GM12878 (cell line): Measurements from ENCODE around the gene GPC3. TPM values are rescaled to one million over a fixed set of nuclear protein-coding genes. Genes with fewer than 3 reads are reported as not detected.

Experiments
- ATAC-seq: fragments of 200-7000 bp; cut with Tn5 transposase; 3 replicates; pipeline ENCODE4 v1.9.1; 2020; ENCODE audit warnings: mild to moderate bottlenecking, moderate library complexity
- BruUV-seq: library from RNA; stranded (reverse); fragments of 400-500 nt; replicated peaks from 2 replicates; lab custom pipeline; 2021; lab: Mats Ljungman, UMichigan
- CTCF ChIA-PET: fragments of 300-600 bp; sonication (Branson Sonifier 250); formaldehyde crosslinking; extraction: SDS; loops from one replicate; lab custom pipeline; 2021; ENCODE audit warnings: inconsistent platforms; lab: Yijun Ruan, JAX
- POLR2A ChIA-PET: fragments of 350-600 bp; formaldehyde crosslinking; extraction: SDS; loops from one replicate; lab custom pipeline; 2021; ENCODE audit warnings: inconsistent platforms; lab: Charles Lee
- RAD21 ChIA-PET: fragments of 300-600 bp; sonication (Branson Sonifier 250); formaldehyde crosslinking; loops from one replicate; lab custom pipeline; 2023; ENCODE audit warnings: antibody characterized with exemption; ENCODE audit not compliant: unreplicated experiment; lab: Charles Lee
- SMC1A ChIA-PET: fragments of 300-600 bp; sonication (Branson Sonifier 250); formaldehyde crosslinking; loops from one replicate; lab custom pipeline; 2023; ENCODE audit not compliant: unreplicated experiment, uncharacterized antibody; lab: Charles Lee
- DNase-seq: peaks from one replicate; pipeline ENCODE4 v3.0.0-alpha.2; 2011; ENCODE audit warnings: low read depth, low spot score
- FAIRE-seq: peaks from 3 replicates; lab custom pipeline; 2011; peaks lifted over from hg19 to GRCh38; lab: Jason Lieb, UNC
- H2AFZ ChIP-seq: 2 replicates; pipeline ENCODE4 v1.6.0; 2011; ENCODE audit warnings: low read depth, low read length, control low read depth; ENCODE audit not compliant: control insufficient read depth
- H3K27ac ChIP-seq: 2 replicates; pipeline ENCODE4 v1.5.1; 2011; ENCODE audit warnings: control low read depth; ENCODE audit not compliant: control insufficient read depth, insufficient read depth
- H3K27me3 ChIP-seq, 2 experiments: replicated peaks in 1 of 2; 2 replicates each; pipeline versions ENCODE4 v1.6.0 to v1.6.1; 2011; ENCODE audit warnings: low read length in 1 of 2; ENCODE audit not compliant: control insufficient read depth in 2 of 2, insufficient read depth in 2 of 2
- H3K36me3 ChIP-seq, 2 experiments: 2 replicates each; pipeline ENCODE4 v1.5.1; 2011; ENCODE audit warnings: low read length in 1 of 2; ENCODE audit not compliant: control insufficient read depth in 2 of 2, insufficient read depth in 2 of 2
- H3K4me1 ChIP-seq: 2 replicates; pipeline ENCODE4 v1.6.1; 2011; ENCODE audit warnings: mild to moderate bottlenecking, low read length, moderate library complexity, mixed read lengths; ENCODE audit not compliant: control insufficient read depth, insufficient read depth
- H3K4me2 ChIP-seq: 2 replicates; pipeline ENCODE4 v1.6.0; 2011; ENCODE audit warnings: control low read depth; ENCODE audit not compliant: control insufficient read depth, insufficient read depth
- H3K4me3 ChIP-seq: fragments of 200-600 bp; sonication (generic); 2 replicates; pipeline ENCODE4 v1.5.1; 2016
- H3K79me2 ChIP-seq: 2 replicates; pipeline ENCODE4 v1.6.0; 2011; ENCODE audit warnings: low read length; ENCODE audit not compliant: control insufficient read depth, insufficient read depth
- H3K9ac ChIP-seq: 2 replicates; pipeline ENCODE4 v1.8.0; 2011; ENCODE audit warnings: low read length, control low read depth, mixed read lengths; ENCODE audit not compliant: control insufficient read depth, insufficient read depth
- H3K9me3 ChIP-seq: replicated peaks from 3 replicates; pipeline ENCODE4 v1.5.1; 2011; ENCODE audit warnings: mild to moderate bottlenecking, low read length; ENCODE audit not compliant: control insufficient read depth, insufficient read depth
- H4K20me1 ChIP-seq: 2 replicates; pipeline ENCODE4 v1.6.0; 2011; ENCODE audit not compliant: control insufficient read depth, insufficient read depth
- ASH2L ChIP-seq: fragments of 300-600, 200-600 bp; sonication (generic); IDR thresholded peaks from 2 replicates; pipeline ENCODE4 v1.6.1; 2017; ENCODE audit warnings: low read depth, mild to moderate bottlenecking, borderline replicate concordance
- CHD2 ChIP-seq: IDR thresholded peaks from 2 replicates; pipeline ENCODE4 v1.6.1; 2011; ENCODE audit warnings: low read depth, low read length, improper control_type of control experiment, borderline replicate concordance
- CHD4 ChIP-seq: fragments of 200-600 bp; sonication (generic); IDR thresholded peaks from 2 replicates; pipeline ENCODE4 v1.6.1; 2016; ENCODE audit warnings: mild to moderate bottlenecking
- DPF2 ChIP-seq: fragments of 450-650 bp; IDR thresholded peaks from 2 replicates; pipeline ENCODE4 v1.6.1; 2017; ENCODE audit warnings: mild to moderate bottlenecking
- ESRRA ChIP-seq: IDR thresholded peaks from 2 replicates; pipeline ENCODE4 v1.6.1; 2012; ENCODE audit warnings: mild to moderate bottlenecking, low read length, improper control_type of control experiment
- GABPA ChIP-seq: IDR thresholded peaks from 2 replicates; pipeline ENCODE4 v1.6.1; 2014; ENCODE audit warnings: antibody characterized with exemption, low read depth, mild to moderate bottlenecking, inconsistent platforms
- IRF4 ChIP-seq: IDR thresholded peaks from 2 replicates; pipeline ENCODE4 v1.6.1; 2011; ENCODE audit warnings: low read depth, low read length
- KAT2A ChIP-seq: conservative IDR thresholded peaks from 2 replicates; pipeline ENCODE4 v1.6.1; 2011; ENCODE audit warnings: low read depth, low read length; ENCODE audit not compliant: control insufficient read depth
- RB1 ChIP-seq: fragments of 450-650 bp; formaldehyde crosslinking; IDR thresholded peaks from 2 replicates; pipeline ENCODE4 v1.6.1; 2017; ENCODE audit warnings: mild to moderate bottlenecking, borderline replicate concordance
- SMC3 ChIP-seq: IDR thresholded peaks from 2 replicates; pipeline ENCODE4 v1.6.1; 2011; ENCODE audit warnings: low read length, improper control_type of control experiment, borderline replicate concordance
- SREBF1 ChIP-seq: IDR thresholded peaks from 2 replicates; pipeline ENCODE4 v1.6.1; 2012; ENCODE audit warnings: mild to moderate bottlenecking, low read length
- ZNF24 ChIP-seq: fragments of 450-650 bp; IDR thresholded peaks from 2 replicates; pipeline ENCODE4 v1.6.1; 2017; ENCODE audit warnings: antibody characterized with exemption, mild to moderate bottlenecking
- WGBS: methylation state at CpG from one replicate; pipeline ENCODE4 v1.1.6; 2016; ENCODE audit warnings: low lambda C conversion rate; ENCODE audit not compliant: insufficient replicate concordance, insufficient coverage; ENCODE audit errors: missing lambda C conversion rate; 5-methylcytosine and 5-hydroxymethylcytosine counted together
- in situ Hi-C: fragments of 300-500 bp; cut with MboI; formaldehyde crosslinking; loops from 9 replicates; pipeline ENCODE4 v1.14.3; 2018; ENCODE audit warnings: mixed read lengths
- intact Hi-C: fragments of 100-400 bp; cut with micrococcal nuclease; formaldehyde crosslinking; loops from one replicate; pipeline ENCODE4 v1.14.2; 2022; ENCODE audit not compliant: unreplicated experiment
- polyA plus RNA-seq, 11 experiments: library from polyadenylated mRNA; depleted of rRNA in 4 of 11; unstranded in 6 of 11; stranded (reverse) in 5 of 11; fragments of >200 nt; fragmentation: Nextera tagmentation in 4 of 11; fragmentation: Illumina TruSeq in 1 of 11; extraction: Ambion mirVana in 4 of 11; extraction: Trizol in 1 of 11; gene quantifications; 1 replicate in 1 of 11; 2 replicates in 10 of 11; pipeline versions ENCODE4 v1.2.1 to v1.2.3, GENCODE V29; 2011 to 2016; ENCODE audit warnings: inconsistent platforms in 2 of 11, missing spikeins in 2 of 11, low read depth in 1 of 11
- total RNA-seq, 4 experiments: library from RNA; depleted of rRNA in 3 of 4; stranded (reverse); fragments of >200 nt in 3 of 4; fragmentation: Illumina TruSeq in 1 of 4; extraction: Trizol in 1 of 4; gene quantifications; 2 replicates each; pipeline versions ENCODE4 v1.2.1 to v1.2.3, GENCODE V29; 2013 to 2021
- TF ChIP-seq, protein P1 (sequence below): IDR thresholded peaks from 2 replicates; pipeline ENCODE4 v1.6.1; 2012; ENCODE audit warnings: low read depth, low read length, improper control_type of control experiment
- TF ChIP-seq, protein P2 (sequence below): fragments of 450-650 bp; formaldehyde crosslinking; IDR thresholded peaks from 2 replicates; pipeline ENCODE4 v1.4.0; 2022; ENCODE audit warnings: mild to moderate bottlenecking, moderate library complexity
- TF ChIP-seq, protein P3 (sequence below): fragments of 450-650 bp; IDR thresholded peaks from 2 replicates; pipeline ENCODE4 v1.6.1; 2016; ENCODE audit warnings: mild to moderate bottlenecking
- TF ChIP-seq, protein P4 (sequence below): fragments of 450-650 bp; IDR thresholded peaks from 2 replicates; pipeline ENCODE4 v1.6.1; 2016; ENCODE audit warnings: mild to moderate bottlenecking

The GPC3 gene
- total and polyA plus RNA-seq, 10 of the 15 experiments (the other 5 are each of a cell fraction or from before 2014, with no cell fraction given): 0.09 to 0.82 TPM; not detected in 8

GRCh38 chrX:133652185-133652584 lies 333.2 kb downstream of the GPC3 start:
- CTCF ChIA-PET: no interaction called here
- H3K4me3 ChIP-seq: no peak overlapping the region
- BruUV-seq: no TSS peak

More at GRCh38 chrX:133652185-133652584, 333.2 kb downstream of the GPC3 start:
- DNase-seq (no peak), ATAC-seq (no peak), FAIRE-seq (no peak)
- intact Hi-C loops: no loop called here
- H4K20me1 ChIP-seq: no peaks in the 10 kb centered on the region
- 0% methylated on average over 1 of the region's 1 CpG for WGBS
- in situ Hi-C loops: no loop called here
- H3K4me2 ChIP-seq: no peak overlapping the region
- H3K9ac ChIP-seq: no peak overlapping the region
- no peaks in the 10 kb centered on the region for H3K79me2 ChIP-seq
- no peaks in the 10 kb centered on the region for H3K4me1 ChIP-seq
- no peaks in the 10 kb centered on the region for H3K27me3 ChIP-seq
- SMC1A ChIA-PET: no interaction called here
- POLR2A ChIA-PET: no interaction called here
- TF ChIP-seq GABPA: no peak
- no peak for TF ChIP-seq DPF2
- TF ChIP-seq, protein P1, sequence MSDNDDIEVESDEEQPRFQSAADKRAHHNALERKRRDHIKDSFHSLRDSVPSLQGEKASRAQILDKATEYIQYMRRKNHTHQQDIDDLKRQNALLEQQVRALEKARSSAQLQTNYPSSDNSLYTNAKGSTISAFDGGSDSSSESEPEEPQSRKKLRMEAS: no peak
- TF ChIP-seq SREBF1: no peak
- TF ChIP-seq CHD4: no peak
- TF ChIP-seq, protein P2, sequence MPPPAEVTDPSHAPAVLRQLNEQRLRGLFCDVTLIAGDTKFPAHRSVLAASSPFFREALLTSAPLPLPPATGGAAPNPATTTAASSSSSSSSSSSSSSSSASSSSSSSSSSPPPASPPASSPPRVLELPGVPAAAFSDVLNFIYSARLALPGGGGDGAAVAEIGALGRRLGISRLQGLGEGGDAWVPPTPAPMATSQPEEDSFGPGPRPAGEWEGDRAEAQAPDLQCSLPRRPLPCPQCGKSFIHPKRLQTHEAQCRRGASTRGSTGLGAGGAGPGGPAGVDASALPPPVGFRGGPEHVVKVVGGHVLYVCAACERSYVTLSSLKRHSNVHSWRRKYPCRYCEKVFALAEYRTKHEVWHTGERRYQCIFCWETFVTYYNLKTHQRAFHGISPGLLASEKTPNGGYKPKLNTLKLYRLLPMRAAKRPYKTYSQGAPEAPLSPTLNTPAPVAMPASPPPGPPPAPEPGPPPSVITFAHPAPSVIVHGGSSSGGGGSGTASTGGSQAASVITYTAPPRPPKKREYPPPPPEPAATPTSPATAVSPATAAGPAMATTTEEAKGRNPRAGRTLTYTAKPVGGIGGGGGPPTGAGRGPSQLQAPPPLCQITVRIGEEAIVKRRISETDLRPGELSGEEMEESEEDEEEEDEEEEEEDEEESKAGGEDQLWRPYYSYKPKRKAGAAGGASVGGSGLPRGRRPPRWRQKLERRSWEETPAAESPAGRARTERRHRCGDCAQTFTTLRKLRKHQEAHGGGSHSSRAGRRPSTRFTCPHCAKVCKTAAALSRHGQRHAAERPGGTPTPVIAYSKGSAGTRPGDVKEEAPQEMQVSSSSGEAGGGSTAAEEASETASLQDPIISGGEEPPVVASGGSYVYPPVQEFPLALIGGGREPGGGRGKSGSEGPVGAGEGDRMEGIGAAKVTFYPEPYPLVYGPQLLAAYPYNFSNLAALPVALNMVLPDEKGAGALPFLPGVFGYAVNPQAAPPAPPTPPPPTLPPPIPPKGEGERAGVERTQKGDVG (CRISPR knock-in tag): no peak
- no peak for TF ChIP-seq IRF4
- TF ChIP-seq RB1: no peak
- TF ChIP-seq, protein P3, sequence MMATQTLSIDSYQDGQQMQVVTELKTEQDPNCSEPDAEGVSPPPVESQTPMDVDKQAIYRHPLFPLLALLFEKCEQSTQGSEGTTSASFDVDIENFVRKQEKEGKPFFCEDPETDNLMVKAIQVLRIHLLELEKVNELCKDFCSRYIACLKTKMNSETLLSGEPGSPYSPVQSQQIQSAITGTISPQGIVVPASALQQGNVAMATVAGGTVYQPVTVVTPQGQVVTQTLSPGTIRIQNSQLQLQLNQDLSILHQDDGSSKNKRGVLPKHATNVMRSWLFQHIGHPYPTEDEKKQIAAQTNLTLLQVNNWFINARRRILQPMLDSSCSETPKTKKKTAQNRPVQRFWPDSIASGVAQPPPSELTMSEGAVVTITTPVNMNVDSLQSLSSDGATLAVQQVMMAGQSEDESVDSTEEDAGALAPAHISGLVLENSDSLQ: no peak
- TF ChIP-seq SMC3: no peak
- TF ChIP-seq, protein P4, sequence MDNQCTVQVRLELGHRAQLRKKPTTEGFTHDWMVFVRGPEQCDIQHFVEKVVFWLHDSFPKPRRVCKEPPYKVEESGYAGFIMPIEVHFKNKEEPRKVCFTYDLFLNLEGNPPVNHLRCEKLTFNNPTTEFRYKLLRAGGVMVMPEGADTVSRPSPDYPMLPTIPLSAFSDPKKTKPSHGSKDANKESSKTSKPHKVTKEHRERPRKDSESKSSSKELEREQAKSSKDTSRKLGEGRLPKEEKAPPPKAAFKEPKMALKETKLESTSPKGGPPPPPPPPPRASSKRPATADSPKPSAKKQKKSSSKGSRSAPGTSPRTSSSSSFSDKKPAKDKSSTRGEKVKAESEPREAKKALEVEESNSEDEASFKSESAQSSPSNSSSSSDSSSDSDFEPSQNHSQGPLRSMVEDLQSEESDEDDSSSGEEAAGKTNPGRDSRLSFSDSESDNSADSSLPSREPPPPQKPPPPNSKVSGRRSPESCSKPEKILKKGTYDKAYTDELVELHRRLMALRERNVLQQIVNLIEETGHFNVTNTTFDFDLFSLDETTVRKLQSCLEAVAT: no peak
- no peak for TF ChIP-seq ASH2L
- TF ChIP-seq ZNF24: no peak
- no peak for TF ChIP-seq ESRRA
- no peak for TF ChIP-seq CHD2
- no peak for TF ChIP-seq KAT2A
- H3K27ac ChIP-seq: no peak overlapping the region
- H3K9me3 ChIP-seq: no peaks in the 10 kb centered on the region
- H2AFZ ChIP-seq: no peak overlapping the region
- no peaks in the 10 kb centered on the region for H3K36me3 ChIP-seq
- RAD21 ChIA-PET: no interaction called here
